IgD-negative memory B cell (primary cell): ENCODE results near the gene SPEG. TPM values are rescaled to one million over a fixed set of nuclear protein-coding genes. Genes with fewer than 3 reads are reported as not detected.
A peak's percentile ranks its signal among the peaks of the same experiment; 100 is the strongest.

Experiments
- H3K27ac Mint-ChIP-seq, 3 donors: one replicate each; pipeline ENCODE4 v1.8.0; 2020 to 2022; ENCODE audit warnings: mild to moderate bottlenecking in 3 of 3, mixed read lengths in 3 of 3, moderate library complexity in 1 of 3
- H3K27me3 Mint-ChIP-seq: one replicate; pipeline ENCODE4 v1.8.0; 2021; ENCODE audit warnings: mixed read lengths
- H3K36me3 Mint-ChIP-seq: one replicate; pipeline ENCODE4 v1.8.0; 2020; ENCODE audit warnings: mild to moderate bottlenecking, mixed read lengths
- H3K4me1 Mint-ChIP-seq, 3 donors: one replicate each; pipeline ENCODE4 v1.8.0; 2020 to 2022; ENCODE audit warnings: mixed read lengths in 3 of 3, mild to moderate bottlenecking in 1 of 3
- H3K4me3 Mint-ChIP-seq, 4 donors: one replicate each; pipeline ENCODE4 v1.8.0; 2020 to 2022; ENCODE audit warnings: mild to moderate bottlenecking in 4 of 4, mixed read lengths in 4 of 4, moderate library complexity in 3 of 4
- H3K9me3 Mint-ChIP-seq, 3 donors: one replicate each; pipeline ENCODE4 v1.8.0; 2020 to 2021; ENCODE audit warnings: mixed read lengths in 3 of 3, mild to moderate bottlenecking in 1 of 3
- polyA plus RNA-seq: library from polyadenylated mRNA; unstranded; fragments of 300-500 nt; fragmentation: Illumina TruSeq; gene quantifications from one replicate; pipeline ENCODE4 v1.2.3, GENCODE V29; 2021

Gene SPEG
- polyA plus RNA-seq, 1 donor from 2014 or later, result not detected

DNA sequence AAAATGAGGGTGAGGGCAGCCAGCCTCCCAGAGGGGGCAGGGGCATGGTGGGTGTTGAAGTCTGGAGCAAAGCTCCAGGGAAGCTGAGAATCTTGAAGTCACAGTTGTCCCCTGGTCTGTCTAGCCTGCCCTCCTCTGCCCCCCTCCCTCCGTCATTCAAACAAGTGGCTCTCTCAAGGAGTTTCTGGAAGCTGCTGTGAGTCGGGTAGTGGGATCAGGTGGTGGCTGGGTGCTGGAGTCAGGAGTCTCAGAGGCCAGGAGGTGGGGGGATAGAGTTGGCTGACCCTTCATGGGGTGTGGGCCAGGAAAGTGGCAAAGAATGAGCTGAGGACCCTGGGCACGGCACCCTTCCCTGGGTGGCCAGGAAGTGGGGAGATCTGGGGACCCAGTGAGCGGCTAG, 79.1 kb downstream of the SPEG start:
- Mint-ChIP-seq H3K36me3 (peaks cover 2% of the 10 kb centered on the region), H3K9me3 (no peaks in the 10 kb centered on the region), H3K4me3 (no peak overlapping the region), H3K4me1 (peaks cover 0 to 12% (median 9%) of the 10 kb centered on the region in 3 donors), H3K27ac (no peak overlapping the region), H3K27me3 (peaks cover 65% of the 10 kb centered on the region)

DNA sequence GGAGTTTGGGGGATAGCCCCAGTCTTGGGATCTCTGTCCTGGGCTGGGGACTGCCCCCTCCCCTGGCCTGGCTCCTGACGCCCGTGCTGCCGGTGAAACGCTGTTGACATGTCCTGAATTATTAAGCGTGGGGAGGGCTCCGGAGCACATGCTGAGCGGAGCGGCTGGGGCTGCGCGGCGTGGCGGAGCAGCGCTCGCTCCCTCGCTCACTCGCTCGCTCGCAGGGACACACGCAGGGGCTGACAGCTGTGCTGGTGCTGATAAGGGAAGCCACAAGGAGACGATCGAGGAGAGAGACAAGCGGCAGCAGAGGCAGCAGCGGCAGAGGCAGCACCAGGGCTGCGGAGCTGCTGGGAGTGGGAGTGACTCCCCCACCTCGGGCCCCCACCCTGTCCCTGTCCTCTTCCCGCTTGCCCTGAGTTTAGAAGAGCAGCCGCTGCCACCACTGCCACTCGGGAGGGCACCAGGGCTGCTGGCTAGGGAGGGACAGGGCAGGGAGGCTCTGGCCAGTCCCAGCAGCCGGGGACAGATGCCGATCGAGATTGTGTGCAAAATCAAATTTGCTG, 79.6 kb downstream of the SPEG start, which contains the start of gene ASIC4:
Gene ASIC4, plus strand, starts transcription at position 287 of the 566 bp plus-strand sequence. Its CDS starts 243 bp downstream, at position 530.
- H3K4me1 Mint-ChIP-seq, result peaks cover 0 to 12% (median 9%) of the 10 kb centered on the region in 3 donors
- no peak within 1 kb of the TSS for H3K4me3 Mint-ChIP-seq

DNA sequence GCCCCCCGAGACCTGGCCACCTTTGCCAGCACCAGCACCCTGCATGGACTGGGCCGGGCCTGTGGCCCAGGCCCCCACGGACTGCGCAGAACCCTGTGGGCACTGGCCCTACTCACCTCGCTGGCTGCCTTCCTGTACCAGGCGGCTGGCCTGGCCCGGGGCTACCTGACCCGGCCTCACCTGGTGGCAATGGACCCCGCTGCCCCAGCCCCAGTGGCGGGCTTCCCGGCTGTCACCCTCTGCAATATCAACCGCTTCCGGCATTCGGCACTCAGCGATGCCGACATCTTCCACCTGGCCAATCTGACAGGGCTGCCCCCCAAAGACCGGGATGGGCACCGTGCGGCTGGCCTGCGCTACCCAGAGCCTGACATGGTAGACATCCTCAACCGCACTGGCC, 80.2 kb downstream of the SPEG start:
- Mint-ChIP-seq H3K27me3 (peaks cover 61% of the 10 kb centered on the region), H3K4me1 (peaks cover 0 to 9% (median 8%) of the 10 kb centered on the region in 3 donors), H3K4me3 (no peak overlapping the region), H3K27ac (no peak overlapping the region), H3K9me3 (no peaks in the 10 kb centered on the region), H3K36me3 (peaks cover 2% of the 10 kb centered on the region)

More for the DNA sequence above, 79.6 kb downstream of the SPEG start, which contains the start of gene ASIC4:
- H3K27ac Mint-ChIP-seq, result no peak within 1 kb of the TSS
- H3K36me3 Mint-ChIP-seq, result peaks cover 2% of the 10 kb centered on the region
- no peaks in the 10 kb centered on the region for H3K9me3 Mint-ChIP-seq
- peaks cover 65% of the 10 kb centered on the region for H3K27me3 Mint-ChIP-seq

DNA sequence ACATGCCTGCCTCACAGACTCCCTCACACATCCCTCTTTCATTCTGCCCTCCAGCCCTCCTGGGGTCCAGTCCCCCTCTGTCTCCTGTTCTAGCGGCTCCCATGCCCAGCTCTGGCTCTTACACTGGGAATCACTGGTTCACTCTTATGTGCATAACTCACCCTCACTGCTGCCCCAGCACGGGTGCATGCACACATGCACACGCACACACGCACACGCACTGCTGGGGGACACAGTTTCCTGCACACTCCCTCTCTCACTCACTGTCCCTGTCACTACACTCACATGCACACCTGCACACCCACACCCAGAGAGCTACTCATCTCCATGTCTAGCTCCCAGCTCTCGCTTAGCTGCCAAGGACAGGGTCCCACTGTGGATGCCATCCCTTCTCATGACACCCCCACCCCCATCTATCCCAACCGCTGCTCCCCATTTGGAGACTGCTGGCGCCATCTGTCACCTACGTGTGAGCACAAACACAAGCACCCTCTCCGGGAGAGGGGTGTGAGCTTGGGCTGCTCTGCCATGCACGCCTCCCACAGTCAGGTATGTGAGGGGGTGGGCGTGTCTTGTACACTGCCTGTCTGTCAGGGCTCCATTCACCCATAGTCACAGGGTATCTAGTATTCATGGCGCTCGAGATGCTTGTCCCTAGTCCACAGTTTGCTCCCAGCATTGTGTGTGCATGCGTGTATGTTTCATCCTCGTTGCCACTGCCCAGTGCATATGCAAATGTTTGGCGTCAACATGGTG, 81.4 kb downstream of the SPEG start:
- H3K4me3 Mint-ChIP-seq, result no peak overlapping the region
- peaks cover 2% of the 10 kb centered on the region for H3K36me3 Mint-ChIP-seq
- no peaks in the 10 kb centered on the region for H3K9me3 Mint-ChIP-seq
- H3K27me3 Mint-ChIP-seq, result peaks cover 53% of the 10 kb centered on the region
- no peak overlapping the region for H3K27ac Mint-ChIP-seq
- H3K4me1 Mint-ChIP-seq, result peaks cover 0 to 4% (median 4%) of the 10 kb centered on the region in 3 donors

DNA sequence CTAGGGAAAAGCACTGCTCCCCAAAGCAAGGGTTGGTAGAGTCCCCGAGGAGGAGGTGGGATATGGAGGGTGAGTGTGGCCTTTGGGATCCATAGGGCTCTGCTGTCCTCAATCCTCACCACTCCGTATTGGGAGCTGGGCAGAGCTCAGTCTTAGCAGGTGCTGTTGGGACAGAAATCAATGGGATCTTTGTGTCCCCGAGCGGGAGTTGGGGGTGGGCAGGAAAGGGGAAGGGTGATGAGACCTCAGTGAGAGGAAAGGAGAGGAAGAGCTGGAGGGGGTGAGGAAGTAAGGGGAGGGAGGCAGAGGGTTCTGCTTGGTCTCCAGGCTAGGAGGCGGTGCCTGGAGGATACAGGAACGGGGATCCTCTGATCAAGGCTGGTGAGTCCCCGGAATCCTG, 82.2 kb downstream of the SPEG start:
- H3K4me3 Mint-ChIP-seq, result no peak overlapping the region
- H3K4me1 Mint-ChIP-seq, result peaks cover 0 to 6% (median 4%) of the 10 kb centered on the region in 3 donors
- H3K36me3 Mint-ChIP-seq, result peaks cover 2% of the 10 kb centered on the region
- H3K9me3 Mint-ChIP-seq, result no peaks in the 10 kb centered on the region
- H3K27me3 Mint-ChIP-seq, result peaks cover 55% of the 10 kb centered on the region
- H3K27ac Mint-ChIP-seq, result no peak overlapping the region

DNA sequence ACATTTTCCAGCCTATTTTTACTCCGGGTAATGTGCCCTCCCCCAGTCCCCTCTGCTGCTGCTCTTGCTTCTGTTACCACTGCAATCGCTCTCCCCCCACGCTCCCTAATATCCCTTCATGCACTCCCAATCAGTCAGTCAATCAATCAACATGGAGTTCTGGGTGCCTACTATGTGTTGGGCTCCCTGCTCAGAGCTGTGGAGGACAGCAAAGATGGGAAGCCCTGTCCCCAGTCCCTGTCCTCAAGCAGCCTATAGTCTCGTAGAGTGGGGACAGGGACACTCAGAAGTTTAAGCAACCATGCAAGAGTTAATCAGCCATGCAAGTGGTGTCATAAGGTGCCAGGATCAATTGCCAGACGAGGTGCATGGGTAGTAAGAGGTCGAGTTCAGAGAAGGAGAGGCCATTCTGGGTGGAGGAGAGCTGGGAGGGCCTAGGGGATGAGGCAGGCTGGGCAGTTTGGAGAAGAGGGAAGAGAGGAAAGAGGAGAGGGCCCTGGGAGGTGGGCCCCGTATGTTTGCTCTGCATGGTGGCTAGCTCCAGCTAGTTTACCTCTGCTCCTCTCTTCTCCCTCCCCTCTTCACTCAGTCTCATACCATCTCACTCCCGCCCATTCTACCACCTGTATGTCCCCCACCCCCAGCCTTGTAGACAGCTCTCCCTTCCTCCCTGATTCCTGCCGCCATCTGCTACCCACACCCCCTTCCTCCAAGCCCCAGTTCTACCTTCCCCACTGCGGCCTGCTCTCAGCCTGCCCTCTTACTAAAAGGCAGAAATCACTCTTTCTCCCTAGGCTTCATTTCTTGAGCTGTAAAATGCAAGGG, 83.5 kb downstream of the SPEG start:
- Mint-ChIP-seq H3K4me1 (peaks cover 0 to 6% (median 4%) of the 10 kb centered on the region in 3 donors), H3K27ac (no peak overlapping the region), H3K4me3 (peak overlapping the region in 1 of 4 donors; percentile 47), H3K36me3 (peaks cover 2% of the 10 kb centered on the region), H3K9me3 (no peaks in the 10 kb centered on the region), H3K27me3 (peaks cover 50% of the 10 kb centered on the region)

DNA sequence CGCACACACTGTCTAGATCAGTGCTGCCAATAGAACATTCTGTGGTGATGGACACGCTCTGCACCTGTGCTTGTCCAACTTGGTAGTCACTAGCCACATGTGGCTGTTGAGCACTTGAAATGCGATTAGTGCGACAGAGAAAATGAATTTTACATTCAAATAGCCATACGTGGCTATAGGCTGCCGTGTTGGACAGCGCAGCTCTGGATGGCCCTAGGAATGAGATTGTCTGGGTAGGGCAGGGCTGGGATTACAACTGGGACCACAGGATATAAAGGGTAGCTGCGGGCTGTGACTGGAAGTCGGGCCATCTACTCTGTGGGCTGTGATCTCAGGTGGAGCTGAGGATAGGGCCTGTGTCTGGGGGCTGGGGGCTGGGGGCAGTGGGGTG, 84.9 kb downstream of the SPEG start:
- Mint-ChIP-seq H3K27me3 (peaks cover 52% of the 10 kb centered on the region), H3K36me3 (peaks cover 2% of the 10 kb centered on the region), H3K4me1 (peaks cover 0 to 7% (median 2%) of the 10 kb centered on the region in 3 donors), H3K9me3 (no peaks in the 10 kb centered on the region), H3K27ac (no peak overlapping the region), H3K4me3 (no peak overlapping the region)

DNA sequence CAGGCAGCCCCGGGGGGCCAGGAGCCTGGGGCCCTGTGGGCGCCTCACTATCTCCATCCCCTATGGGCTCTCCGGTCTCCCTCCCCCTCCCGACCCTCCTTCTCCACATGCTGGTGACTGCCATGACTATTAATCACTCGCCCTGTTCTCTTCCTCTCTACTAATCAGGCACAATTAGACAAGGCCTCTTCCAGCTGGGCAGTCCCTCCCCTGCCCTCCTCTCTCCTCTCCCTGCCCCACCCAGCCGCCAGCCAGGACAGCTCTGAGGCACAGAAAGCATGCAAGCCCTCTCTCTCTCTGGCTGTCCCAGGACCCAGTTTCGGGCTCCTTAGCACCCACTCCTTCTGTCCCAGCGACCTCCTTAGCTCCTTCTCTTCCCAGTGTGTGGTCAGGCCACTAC, 85.4 kb downstream of the SPEG start:
- Mint-ChIP-seq H3K4me1 (peaks cover 0 to 7% (median 2%) of the 10 kb centered on the region in 3 donors), H3K27ac (no peak overlapping the region), H3K4me3 (no peak overlapping the region), H3K9me3 (no peaks in the 10 kb centered on the region), H3K36me3 (peaks cover 2% of the 10 kb centered on the region), H3K27me3 (peaks cover 51% of the 10 kb centered on the region)

DNA sequence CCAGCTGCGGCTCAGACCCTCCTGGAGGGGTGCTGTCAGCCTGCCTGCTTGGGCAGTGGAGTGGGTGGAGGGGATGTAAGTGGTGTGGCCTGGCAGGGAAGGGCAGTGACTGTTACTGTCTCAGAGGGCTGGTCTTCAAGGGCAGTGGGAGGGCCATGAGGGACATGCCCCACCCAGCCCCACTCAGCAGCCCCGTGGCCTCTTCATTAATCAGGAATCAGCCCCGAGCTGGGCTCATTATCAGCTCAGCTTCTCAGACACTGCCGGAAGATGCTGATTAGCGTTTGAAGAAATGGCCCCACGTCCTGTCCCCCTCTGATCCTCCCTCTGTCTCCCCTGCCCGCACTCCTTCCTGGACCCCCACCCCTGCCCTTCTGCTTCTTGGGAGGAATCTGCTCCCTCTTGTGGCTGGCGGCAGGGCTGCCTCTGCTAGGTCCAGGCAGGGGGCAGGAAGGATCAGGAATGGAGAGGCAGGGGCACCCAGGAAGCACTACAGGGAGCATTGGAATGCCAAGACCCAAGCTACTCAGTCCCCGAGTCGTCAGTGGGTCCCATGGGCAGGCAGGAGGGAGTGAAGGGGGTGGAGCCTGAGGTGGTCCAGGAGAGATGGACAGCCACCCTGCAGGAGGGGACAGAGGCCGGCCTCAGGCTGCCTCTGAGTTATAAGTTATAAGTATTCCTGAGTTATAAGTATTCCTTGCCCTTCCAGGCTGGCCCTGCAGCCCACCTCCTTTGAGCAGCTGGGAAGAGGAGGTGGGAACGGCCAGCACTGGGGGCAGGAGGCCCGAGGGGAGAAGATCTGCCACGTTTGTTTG, 86.6 kb downstream of the SPEG start:
- Mint-ChIP-seq H3K27ac (peak overlapping the region in 1 of 3 donors; percentile 49), H3K27me3 (peaks cover 52% of the 10 kb centered on the region), H3K4me3 (no peak overlapping the region), H3K36me3 (peaks cover 2% of the 10 kb centered on the region), H3K4me1 (peaks cover 0 to 7% (median 2%) of the 10 kb centered on the region in 3 donors), H3K9me3 (no peaks in the 10 kb centered on the region)

DNA sequence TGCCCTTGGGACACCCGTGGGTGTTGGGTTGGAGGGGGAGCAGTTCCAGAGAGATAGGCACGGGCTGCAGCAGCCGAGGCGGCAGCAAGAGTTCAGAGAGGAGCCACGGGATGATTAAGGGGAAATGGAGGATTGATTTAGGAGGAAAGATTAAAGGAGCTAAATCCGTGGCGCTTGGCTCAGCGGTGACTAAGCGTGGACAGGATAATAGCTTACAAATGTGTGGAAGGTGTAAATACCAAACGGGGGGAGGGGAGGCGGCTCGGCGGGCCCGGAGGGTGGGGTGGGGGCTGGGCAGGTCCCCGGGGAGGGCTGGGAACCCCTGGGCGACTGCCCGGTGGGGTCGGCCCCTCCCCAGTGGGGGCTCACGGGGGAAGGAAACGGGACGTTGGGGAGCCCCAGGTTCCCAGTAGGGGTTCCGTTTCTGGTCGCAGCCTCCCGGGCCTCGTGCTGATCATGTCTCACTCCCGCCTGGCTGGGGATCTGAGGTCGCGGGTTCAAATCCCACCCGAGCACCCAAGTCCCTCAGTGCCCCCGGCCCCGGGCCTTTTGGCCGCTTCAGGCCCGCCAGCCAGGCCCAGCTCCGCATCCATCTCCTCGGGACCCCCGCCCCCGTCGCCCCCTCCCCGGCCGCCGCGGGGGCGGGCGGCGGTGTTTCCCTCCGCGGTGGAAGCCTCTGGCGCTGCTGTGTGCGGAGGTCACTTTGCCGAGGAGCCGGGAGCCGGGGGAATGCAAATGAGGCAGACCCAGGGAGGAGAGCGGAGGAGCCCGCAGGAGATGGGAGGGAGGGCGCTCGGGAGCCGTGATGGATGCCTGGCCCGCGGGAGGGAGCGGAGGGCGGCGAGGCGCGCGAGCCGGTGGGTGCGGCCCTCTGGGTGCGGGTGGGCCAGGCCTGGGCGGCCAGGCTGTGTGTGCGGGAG, 87.7 kb downstream of the SPEG start:
- Mint-ChIP-seq H3K27ac (no peak overlapping the region), H3K4me1 (peaks cover 0 to 8% (median 2%) of the 10 kb centered on the region in 3 donors), H3K27me3 (peaks cover 56% of the 10 kb centered on the region), H3K4me3 (peak overlapping the region in 2 of 4 donors; percentile 51 to 69), H3K36me3 (peaks cover 2% of the 10 kb centered on the region), H3K9me3 (no peaks in the 10 kb centered on the region)

DNA sequence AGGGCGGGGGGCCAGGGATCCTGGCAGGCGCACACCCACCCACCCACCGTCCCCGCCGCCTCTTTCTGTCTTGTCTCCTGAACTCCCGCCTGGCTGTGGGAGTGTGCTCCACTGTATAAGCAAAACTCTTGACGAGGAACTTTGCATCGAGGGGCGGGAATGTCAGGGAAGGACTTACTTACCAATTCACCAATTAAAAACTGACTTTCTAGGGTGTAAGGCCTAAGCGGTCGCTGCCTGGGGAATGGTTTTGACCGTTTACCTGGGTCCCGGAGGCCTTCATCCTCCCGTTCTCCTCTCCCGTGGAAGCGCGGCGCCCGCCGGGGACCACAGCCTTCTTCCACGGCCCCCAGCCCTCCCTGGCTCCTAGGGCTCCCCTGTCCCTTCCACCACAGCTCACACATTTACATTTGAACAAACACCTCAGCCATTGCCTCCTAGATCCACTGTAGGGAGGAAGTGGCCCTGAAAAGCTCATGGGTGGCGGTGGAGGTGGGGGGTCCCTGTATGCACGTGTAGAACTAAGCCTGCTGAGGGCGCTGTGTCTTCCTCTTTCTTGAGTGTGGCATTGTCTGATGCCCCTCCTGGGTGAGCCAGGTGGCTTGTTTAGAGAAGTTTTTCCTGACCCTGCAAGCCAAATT, 88.5 kb downstream of the SPEG start:
- H3K27ac Mint-ChIP-seq, result no peak overlapping the region
- H3K4me3 Mint-ChIP-seq, result peak overlapping the region in 2 of 4 donors; percentile 25 to 75
- H3K9me3 Mint-ChIP-seq, result no peaks in the 10 kb centered on the region
- H3K27me3 Mint-ChIP-seq, result peaks cover 56% of the 10 kb centered on the region
- peaks cover 0 to 8% (median 2%) of the 10 kb centered on the region in 3 donors for H3K4me1 Mint-ChIP-seq
- H3K36me3 Mint-ChIP-seq, result peaks cover under 1% of the 10 kb centered on the region

DNA sequence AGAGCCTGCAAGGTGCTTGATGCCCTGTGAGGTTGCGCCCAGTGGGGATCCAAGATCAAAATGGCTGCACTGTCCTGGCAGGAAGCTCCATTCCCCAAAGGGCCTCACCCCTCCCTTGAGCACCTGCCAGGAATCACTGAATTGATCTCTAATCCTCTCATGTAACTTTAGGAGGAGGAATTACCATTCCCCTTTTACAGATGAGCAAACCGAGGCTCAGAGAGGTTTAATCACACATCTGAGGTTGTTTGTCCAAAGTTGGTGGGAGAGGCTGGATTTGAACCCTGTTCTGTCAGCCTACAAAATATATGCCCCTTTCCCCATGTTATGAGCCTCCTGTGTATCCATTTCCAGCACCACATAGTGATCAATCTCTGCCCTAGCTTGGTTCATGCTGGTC, 90.2 kb downstream of the SPEG start:
- Mint-ChIP-seq H3K4me1 (peaks cover 0 to 7% (median 2%) of the 10 kb centered on the region in 3 donors), H3K27ac (peak overlapping the region in 1 of 3 donors; percentile 33), H3K4me3 (no peak overlapping the region), H3K36me3 (no peaks in the 10 kb centered on the region), H3K27me3 (peaks cover 69% of the 10 kb centered on the region), H3K9me3 (no peaks in the 10 kb centered on the region)

DNA sequence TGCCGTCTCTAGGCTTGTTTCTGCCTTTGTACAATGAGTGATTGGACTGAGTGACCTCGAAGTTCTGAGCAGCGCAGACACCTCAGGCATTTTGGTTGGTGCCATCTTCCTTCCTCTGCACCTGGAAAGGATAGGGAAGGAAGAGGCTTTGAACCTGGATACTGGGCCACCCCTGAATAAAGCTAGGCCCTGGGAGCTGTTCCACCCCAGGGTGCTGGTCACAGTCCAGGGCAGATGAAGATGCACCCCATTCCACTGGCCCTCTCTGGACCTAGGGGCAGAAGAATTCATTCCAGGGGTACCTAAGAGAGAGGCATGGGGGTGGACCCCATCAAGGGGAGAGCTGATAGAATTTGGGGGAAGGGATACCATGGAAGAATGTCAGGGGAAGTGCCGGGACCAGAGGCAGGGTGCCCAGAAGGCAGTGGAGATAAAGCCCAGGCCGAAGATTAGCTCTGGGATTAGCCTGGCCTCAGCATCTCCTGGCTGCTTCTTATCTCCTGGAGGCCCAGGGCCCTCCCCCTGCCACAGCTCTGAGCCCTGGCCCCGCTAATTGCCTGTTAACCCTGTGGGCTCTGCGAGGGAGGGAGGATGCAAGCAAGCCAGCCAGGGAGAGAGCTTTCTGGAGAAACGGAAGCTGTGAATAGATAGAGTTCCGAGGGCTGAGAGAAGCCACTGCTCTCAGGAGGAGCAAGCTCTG, 91.0 kb downstream of the SPEG start:
- peaks cover 0 to 7% (median 2%) of the 10 kb centered on the region in 3 donors for H3K4me1 Mint-ChIP-seq
- peaks cover 75% of the 10 kb centered on the region for H3K27me3 Mint-ChIP-seq
- no peaks in the 10 kb centered on the region for H3K9me3 Mint-ChIP-seq
- H3K4me3 Mint-ChIP-seq, result no peak overlapping the region
- no peaks in the 10 kb centered on the region for H3K36me3 Mint-ChIP-seq
- no peak overlapping the region for H3K27ac Mint-ChIP-seq
